NCI-H146 treated with DMSO at 0.1 percent for 48 hours (cell line): Measurements from ENCODE around the gene CLSTN1.
"Not testable (repeated sequence)": the region's sequence is repeated elsewhere in the genome, so short reads cannot be mapped to it uniquely, and the experiment has no call there.

Experiments used
- DNase-seq: peaks from one replicate; lab custom pipeline; 2025; ENCODE audit not compliant: unreplicated experiment; lab: John Stamatoyannopoulos, UW

Gene CLSTN1

GRCh38 chr1:9766759-9767442 lies 56.9 kb downstream of the CLSTN1 start:
- DNase-seq, result no peak

DNA sequence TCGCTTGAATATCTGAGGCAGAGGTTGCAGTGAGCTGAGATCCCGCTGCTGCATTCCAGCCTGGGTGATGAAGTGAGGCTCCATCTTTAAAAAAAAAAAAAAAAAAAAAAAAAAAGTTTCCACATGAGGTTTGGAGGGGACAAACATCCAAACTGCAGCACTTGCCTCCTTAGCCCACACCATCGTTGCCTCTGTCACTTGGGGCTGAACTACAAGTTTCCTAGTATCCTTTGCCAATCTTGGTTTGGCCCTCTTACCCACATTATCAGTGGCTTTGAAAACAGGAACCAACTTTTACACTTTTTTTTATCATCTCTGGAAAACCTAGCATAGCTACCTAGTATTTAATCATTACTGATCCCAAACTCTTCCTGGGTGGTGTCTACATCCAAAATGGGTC lies 59.2 kb downstream of the CLSTN1 start:
- no peak for DNase-seq

GRCh38 chr1:9763914-9764313 lies 59.9 kb downstream of the CLSTN1 start:
- no peak for DNase-seq

- not testable (repeated sequence) for DNase-seq
Observed at GRCh38 chr1:9762446-9762845, 61.3 kb downstream of the CLSTN1 start.

DNA sequence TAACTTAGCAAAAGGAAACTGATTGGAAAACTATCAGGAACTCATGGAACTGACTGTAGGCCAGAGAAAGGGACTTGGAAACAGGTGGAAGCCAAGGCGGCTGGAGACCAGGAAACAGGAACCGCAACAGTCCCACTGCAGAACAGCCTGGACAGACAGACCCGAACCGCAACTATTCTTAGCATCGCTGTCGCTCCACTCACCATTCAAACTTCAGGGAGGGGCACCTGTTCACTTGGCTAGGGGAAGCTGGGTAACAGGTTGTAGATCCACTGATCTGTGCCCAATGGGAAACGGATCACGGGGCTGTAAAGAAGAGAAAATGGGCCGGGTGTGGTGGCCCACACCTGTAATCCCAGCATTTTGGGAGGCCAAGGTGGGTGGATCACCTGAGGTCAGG lies 61.9 kb downstream of the CLSTN1 start:
- no peak for DNase-seq

GRCh38 chr1:9760824-9761223 lies 62.9 kb downstream of the CLSTN1 start:
- DNase-seq, result no peak

GRCh38 chr1:9759939-9760338 lies 63.8 kb downstream of the CLSTN1 start:
- no peak for DNase-seq

DNA sequence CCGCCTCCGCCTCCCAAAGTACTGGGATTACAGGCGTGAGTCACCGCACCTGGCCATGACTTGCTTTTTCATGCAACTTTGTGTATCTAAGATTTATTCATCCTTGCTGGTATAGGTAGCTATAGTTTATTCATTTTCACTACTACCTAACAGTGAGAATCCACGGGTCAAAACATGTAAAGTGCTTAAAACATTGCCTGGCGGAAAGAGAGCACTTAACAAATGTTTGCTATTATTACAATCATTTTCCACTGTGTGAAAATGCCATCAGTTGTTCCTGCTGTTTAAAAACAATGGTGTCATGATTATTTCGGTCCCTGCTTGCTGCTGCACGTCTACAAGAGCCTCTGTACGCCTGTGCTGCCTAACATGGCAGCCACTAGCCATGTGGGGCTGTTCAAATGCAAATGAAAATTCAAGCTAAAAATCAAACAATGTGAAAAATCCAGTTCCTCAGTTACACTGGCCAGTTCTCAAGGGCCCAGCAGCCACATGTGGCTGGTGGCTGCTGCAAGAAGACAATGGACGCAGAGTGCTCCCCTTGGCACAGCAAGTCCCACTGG lies 65.1 kb downstream of the CLSTN1 start:
- no peak for DNase-seq

- no peak for DNase-seq
Observed at GRCh38 chr1:9755441-9755995, 68.2 kb downstream of the CLSTN1 start.

DNA sequence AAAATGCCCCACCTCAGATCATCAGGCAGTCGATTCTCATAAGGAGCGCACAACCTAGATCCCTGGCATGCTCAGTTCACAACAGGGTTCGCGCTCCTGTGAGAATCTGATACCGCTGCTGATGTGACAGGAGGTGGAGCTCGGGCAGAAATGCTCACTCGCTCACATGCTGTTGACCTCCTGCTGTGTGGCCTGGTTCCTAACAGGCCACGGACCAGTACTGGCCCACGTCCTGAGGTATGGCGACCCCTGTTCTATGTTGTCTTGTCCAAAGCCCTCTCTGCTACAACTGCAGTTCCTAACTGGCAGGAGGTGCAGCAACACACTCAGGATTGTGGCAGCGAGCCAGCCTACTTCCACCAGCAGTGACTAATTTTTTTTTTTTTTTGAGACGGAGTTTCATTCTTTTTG lies 70.6 kb downstream of the CLSTN1 start:
- DNase-seq, result no peak

DNA sequence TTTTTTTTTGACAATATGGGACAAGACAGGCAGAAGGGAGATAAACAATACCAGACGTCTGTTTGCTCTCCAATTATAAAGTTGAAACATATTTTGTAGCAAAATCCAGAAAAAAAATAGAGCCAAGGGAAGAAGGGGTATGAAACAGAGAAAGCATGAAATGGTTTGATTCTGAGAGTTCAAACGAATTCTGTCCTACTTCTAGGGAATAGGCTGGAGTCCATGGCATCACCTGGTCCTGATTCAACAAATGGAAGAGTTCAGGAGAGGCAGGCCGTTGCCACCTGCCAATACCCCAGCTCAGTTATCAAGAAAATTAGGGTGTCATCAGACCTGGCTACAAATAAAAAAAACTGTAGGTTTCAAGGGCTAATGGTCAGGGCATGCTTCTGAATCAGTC lies 71.8 kb downstream of the CLSTN1 start:
- DNase-seq, result no peak

GRCh38 chr1:9749361-9749760 lies 74.4 kb downstream of the CLSTN1 start:
- DNase-seq, result no peak

GRCh38 chr1:9748391-9748790 lies 75.4 kb downstream of the CLSTN1 start:
- not testable (repeated sequence) for DNase-seq

DNA sequence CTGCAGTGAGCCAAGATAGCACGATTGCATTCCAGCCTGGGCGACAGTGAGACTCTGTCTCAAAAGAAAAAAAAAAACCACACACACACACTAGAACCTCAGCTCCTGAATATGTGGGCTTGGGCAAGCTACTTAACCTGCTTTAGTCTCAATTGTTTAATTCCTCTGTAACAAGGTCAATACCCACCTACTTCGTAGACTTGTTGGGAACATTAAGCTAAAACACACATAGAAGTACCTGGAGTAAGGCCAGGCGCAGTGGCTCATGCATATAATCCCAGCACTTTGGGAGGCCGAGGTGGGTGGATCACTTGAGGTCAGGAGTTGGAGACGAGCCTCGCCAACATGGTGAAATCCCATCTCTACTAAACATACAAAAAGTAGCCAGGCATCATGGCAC lies 77.1 kb downstream of the CLSTN1 start:
- DNase-seq, result no peak

DNA sequence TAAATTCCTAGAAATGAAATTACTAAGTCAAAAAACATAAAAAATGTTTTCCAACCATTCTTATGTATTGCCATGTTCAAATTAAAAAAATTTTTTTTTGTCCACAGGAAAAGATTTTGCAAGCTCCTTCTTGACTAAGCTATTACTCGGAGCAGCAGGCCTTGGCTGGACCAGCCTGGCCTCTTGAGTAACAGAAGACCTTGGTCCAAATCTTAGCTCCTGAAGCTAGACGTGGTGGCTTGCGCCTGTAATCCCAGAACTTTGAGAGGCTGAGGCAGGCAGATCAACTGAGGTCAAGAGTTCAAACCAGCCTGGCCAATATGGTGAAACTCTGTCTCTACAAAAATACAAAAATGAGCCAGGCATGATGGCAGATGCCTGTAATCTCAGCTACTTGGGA lies 77.6 kb downstream of the CLSTN1 start:
- DNase-seq, result no peak

DNA sequence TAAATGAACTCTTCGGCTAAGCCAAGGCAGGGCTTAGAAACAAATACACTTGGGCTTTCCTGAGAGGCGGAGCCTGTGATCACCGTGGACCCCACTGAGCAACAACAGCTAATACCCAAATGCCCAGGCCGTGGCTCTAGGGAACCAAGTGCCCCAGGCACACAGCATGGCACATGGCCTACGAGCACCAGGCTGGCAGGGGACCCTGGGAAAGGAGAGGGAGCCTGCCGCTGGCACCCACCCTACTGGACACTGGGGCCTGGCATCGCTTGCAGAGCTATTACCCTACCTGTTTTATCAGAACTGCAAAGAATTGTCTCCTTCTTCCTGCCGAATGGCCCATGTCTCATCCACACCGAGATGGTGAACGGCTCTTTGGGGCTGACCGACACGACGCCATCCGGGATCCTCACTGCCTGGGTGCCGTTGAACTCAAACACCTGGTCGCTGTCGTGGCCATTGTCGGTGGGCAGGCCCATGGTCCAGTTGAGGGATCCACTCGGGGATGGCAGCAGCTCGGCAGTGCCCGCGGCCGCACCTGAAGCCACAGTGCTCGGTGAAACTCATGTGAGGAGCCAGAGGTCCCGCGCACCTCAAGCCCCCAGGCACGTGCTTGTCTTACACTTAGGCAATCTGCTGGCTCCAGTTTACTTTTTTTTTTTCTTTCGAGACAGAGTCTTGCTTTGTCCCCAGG lies 79.5 kb downstream of the CLSTN1 start:
- DNase-seq, result no peak

GRCh38 chr1:9737671-9738070 lies 86.1 kb downstream of the CLSTN1 start:
- DNase-seq, result no peak

DNA sequence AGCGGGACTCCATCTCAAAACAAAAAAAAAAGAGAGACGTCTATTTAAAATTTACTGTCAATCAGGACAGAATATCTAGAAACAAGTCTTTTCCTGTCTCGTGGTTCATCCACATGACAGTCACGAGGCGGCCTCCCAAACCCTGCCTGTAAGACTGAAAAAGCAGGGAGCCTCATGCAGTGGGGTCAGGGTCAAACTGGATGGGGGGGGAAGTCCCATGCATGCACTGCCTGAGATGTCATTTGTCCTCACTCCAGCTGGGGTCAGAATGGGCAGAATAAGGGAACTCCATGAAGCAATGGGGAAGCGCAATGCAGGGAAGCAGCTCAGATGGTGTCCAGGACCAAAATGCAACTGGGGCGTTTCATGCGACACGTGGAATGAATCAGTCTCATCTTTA lies 86.7 kb downstream of the CLSTN1 start:
- DNase-seq, result no peak

DNA sequence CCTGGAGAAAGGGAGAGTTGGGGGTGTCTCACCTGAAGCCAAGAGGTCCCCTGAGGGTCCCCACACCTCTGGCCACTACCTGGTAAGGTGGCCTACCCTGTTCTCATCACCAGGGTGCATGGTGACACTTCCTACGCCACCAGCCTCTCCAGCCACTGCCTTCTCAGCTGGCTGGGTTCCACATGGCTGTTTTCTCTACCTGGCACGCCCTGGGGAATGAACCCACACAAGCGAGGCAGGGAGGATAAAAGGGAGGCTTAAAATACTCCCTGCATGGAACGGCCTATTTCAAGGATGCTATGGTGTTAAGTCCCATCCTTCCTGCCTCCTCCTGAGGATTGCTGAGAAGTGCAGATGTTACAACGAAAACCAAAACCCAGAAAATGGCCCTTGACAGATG lies 87.5 kb downstream of the CLSTN1 start:
- no peak for DNase-seq

GRCh38 chr1:9735800-9736199 lies 88.0 kb downstream of the CLSTN1 start:
- no peak for DNase-seq

GRCh38 chr1:9733160-9733789 lies 90.5 kb downstream of the CLSTN1 start:
- no peak for DNase-seq
